HFF-Myc (cell line): ENCODE results near the gene KRT31.
"Not testable (repeated sequence)": the region's sequence is repeated elsewhere in the genome, so short reads cannot be mapped to it uniquely, and the experiment has no call there.

ENCODE experiments used
- DNase-seq: peaks from one replicate; pipeline ENCODE4 v3.0.0-alpha.2; 2011; ENCODE audit warnings: low read depth; ENCODE audit errors: extremely low read depth
- H3K4me3 ChIP-seq: replicated peaks from 2 replicates; pipeline ENCODE4 v1.5.1; 2011; ENCODE audit warnings: low read depth, mild to moderate bottlenecking, control low read depth, low read length
- CTCF ChIP-seq: IDR thresholded peaks from 2 replicates; pipeline ENCODE4 v1.5.1; 2012; ENCODE audit warnings: mild to moderate bottlenecking, low read depth, low read length, control low read depth; ENCODE audit errors: missing control alignments

Gene KRT31

DNA sequence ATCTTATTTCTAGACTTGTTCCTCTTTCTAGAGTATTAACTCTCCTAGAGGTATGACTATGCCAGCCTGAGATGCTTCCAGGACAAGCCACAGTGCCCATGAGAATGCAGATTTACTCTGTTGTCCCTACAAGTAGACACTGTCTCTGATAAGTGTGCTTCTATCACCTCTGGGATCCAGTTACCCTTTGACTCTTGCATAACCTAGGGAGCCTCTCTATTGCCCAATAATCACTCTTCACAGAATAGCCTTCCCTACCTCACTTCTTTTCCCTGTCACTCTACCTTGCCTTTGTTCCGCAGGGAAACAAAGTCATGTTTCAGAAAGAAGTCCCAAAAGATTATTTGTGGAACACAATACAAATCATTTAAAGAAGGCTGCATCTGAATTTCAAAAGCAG is 13.7 kb downstream of the KRT31 start:
- no peak for DNase-seq
- no peak overlapping the region for H3K4me3 ChIP-seq
- TF ChIP-seq CTCF, result no peak

DNA sequence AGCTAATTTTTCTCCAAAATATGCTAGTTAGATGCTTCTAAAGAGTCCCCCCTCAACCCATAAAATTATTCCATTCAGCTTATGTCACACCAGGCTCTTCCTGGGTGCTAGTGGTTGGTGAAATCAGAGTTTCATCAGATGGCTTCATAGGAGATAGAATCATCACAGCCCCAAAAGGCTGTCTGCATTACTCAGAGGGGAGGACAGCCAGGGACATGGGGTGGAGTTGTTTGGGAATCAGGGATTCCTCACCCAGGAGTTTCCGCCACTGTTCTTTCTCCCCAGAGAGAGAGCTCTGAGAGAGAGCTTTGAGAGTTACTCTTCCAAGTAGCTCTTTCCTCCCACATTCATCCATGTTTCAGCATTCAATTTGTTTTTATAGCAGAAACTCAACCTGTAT is 15.0 kb downstream of the KRT31 start:
- no peak for DNase-seq
- TF ChIP-seq CTCF, result no peak
- H3K4me3 ChIP-seq, result no peak overlapping the region

DNA sequence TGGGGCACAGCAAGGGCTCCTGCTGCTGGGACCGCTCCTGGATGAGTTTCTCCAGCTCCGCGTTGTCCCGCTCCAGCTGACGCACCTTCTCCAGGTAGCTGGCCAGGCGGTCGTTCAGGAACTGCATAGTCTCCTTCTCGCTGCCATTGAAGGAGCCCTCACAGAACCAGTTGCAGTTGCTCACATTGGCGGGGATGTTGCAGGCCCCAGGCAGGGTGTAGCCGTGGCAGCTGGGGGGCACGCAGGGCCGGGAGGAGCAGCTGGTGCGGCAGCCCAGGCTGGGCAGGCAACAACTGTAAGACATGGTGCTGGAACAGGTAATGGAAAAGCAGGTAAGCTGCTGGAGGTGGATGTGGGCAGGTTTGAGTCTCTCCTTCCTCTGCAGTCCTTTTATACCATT is 15.5 kb downstream of the KRT31 start, which contains the start of gene KRT34:
TSS of gene KRT34 (minus strand) at position 364 of the 400 bp plus-strand sequence. CDS start at position 304, 60 bp downstream.
- not testable (repeated sequence) for DNase-seq, H3K4me3 ChIP-seq

DNA sequence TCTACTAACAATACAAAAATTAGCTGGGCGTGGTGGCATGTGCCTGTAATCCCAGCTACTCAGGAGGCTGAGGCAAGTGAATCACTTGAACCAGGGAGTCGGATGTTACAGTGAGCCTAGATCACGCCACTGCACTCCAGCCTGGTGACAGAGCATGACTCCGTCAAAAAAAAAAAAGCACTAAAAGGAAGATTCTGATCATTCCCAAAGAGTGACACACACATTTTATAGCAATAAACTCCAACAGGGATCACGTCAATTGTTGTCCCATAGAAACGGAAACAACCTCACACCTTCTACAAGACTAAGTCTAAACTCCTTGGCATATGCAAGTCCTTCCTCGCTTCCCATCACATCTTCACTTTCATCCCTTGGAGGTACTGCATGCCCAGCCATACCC is 17.3 kb downstream of the KRT31 start:
- DNase-seq, result peak; percentile 54
- not testable (repeated sequence) for H3K4me3 ChIP-seq

GRCh38 chr17:41377546-41377945 is 19.9 kb downstream of the KRT31 start:
- H3K4me3 ChIP-seq, result no peak overlapping the region
- no peak for TF ChIP-seq CTCF
- no peak for DNase-seq

DNA sequence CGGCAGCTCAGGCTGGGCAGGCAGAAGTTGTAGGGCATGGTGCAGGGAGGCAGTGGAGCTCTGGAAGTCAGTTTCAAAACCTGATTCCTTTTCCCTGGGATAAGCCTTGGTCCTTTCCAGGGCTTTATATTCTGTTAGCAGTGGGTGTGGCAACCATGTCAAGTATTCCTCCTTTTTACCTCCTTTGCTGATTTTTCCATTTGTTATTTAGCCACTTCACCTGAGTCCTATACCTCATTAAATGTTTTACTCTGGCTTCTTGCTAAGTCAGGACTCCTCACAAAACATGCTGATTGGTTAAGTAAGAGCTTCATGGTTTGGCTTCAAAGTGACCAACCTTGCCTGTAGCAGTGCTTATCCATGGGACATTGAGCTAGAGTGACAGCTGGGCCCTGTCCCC is 27.7 kb downstream of the KRT31 start, which contains the start of gene KRT33B:
TSS of gene KRT33B (minus strand) at position 101 of the 400 bp plus-strand sequence. CDS start at position 38, 63 bp downstream.
- DNase-seq, result no peak
- H3K4me3 ChIP-seq, result no peak within 1 kb of the TSS
- no peak for TF ChIP-seq CTCF

DNA sequence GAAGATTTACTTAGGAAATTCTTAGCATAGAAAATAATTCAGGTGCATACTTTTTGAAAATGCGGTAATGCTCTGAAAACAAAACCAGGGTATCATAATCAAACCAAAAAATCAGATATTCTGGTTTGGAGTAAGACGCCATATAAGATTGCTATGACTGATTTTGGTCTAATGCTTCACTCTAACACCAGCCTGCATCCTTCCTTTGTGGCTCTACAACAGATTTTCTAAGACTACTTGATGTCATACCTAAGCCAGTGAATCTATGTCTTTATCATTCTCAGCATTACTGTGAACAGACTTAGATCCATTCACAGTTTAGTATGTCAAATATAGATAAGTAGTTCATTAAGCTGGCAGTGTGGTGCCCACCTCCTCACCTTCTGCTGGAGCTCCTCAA is 28.4 kb downstream of the KRT31 start:
- no peak for TF ChIP-seq CTCF
- DNase-seq, result no peak
- no peak overlapping the region for H3K4me3 ChIP-seq

GRCh38 chr17:41367426-41368075 is 29.9 kb downstream of the KRT31 start:
- no peak for TF ChIP-seq CTCF
- no peak overlapping the region for H3K4me3 ChIP-seq
- DNase-seq, result no peak
